Neural progenitor cell (in vitro differentiated cells): Measurements from ENCODE around the gene DOCK3. TPM values are rescaled to one million over a fixed set of nuclear protein-coding genes. Genes with fewer than 3 reads are reported as not detected.
"Not testable (repeated sequence)": the region's sequence is repeated elsewhere in the genome, so short reads cannot be mapped to it uniquely, and the experiment has no call there.

Experiments
- DNase-seq: peaks from one replicate; pipeline ENCODE4 v3.0.0-alpha.2; 2016; ENCODE audit warnings: low spot score
- H2AFZ ChIP-seq: fragments of 200-600 bp; sonication (generic); replicated peaks from 2 replicates; pipeline ENCODE4 v1.6.1; 2016; ENCODE audit warnings: antibody characterized with exemption
- H3F3A ChIP-seq: fragments of 200-600 bp; sonication (generic); 2 replicates; pipeline ENCODE4 v1.6.1; 2016; ENCODE audit warnings: antibody characterized with exemption, low read depth
- H3K27ac ChIP-seq: fragments of 200-600 bp; sonication (generic); 2 replicates; pipeline ENCODE4 v1.5.1; 2016; ENCODE audit warnings: mild to moderate bottlenecking
- H3K27me3 ChIP-seq: fragments of 200-600 bp; sonication (generic); 2 replicates; pipeline ENCODE4 v1.6.1; 2016; ENCODE audit warnings: mild to moderate bottlenecking, moderate library complexity
- H3K36me3 ChIP-seq: fragments of 200-600 bp; sonication (generic); 2 replicates; pipeline ENCODE4 v1.5.1; 2016
- H3K4me1 ChIP-seq: fragments of 200-600 bp; sonication (generic); 2 replicates; pipeline ENCODE4 v1.6.1; 2016; ENCODE audit warnings: mixed run types
- H3K4me2 ChIP-seq: fragments of 200-600 bp; sonication (generic); 2 replicates; pipeline ENCODE4 v1.6.1; 2016
- H3K4me3 ChIP-seq: fragments of 200-600 bp; sonication (generic); 2 replicates; pipeline ENCODE4 v1.5.1; 2016
- H3K79me2 ChIP-seq: fragments of 200-600 bp; sonication (generic); 2 replicates; pipeline ENCODE4 v1.6.1; 2016; ENCODE audit warnings: low read depth
- H3K9ac ChIP-seq: fragments of 200-600 bp; sonication (generic); 2 replicates; pipeline ENCODE4 v1.6.1; 2016
- H3K9me3 ChIP-seq: fragments of 200-600 bp; sonication (generic); 2 replicates; pipeline ENCODE4 v1.5.1; 2016; ENCODE audit warnings: low read depth
- H4K20me1 ChIP-seq: fragments of 200-600 bp; sonication (generic); 2 replicates; pipeline ENCODE4 v1.6.1; 2016; ENCODE audit warnings: low read depth
- H3K27ac Mint-ChIP-seq: 3 replicates; pipeline ENCODE4 v1.8.0; 2021; ENCODE audit warnings: mixed read lengths
- H3K27me3 Mint-ChIP-seq: 2 replicates; pipeline ENCODE4 v1.8.0; 2022; ENCODE audit warnings: low read depth, mild to moderate bottlenecking, inconsistent platforms, moderate library complexity, mixed read lengths; ENCODE audit not compliant: insufficient read depth
- H3K36me3 Mint-ChIP-seq: 3 replicates; pipeline ENCODE4 v1.8.0; 2021; ENCODE audit warnings: mixed read lengths
- H3K4me1 Mint-ChIP-seq: 3 replicates; pipeline ENCODE4 v1.8.0; 2021; ENCODE audit warnings: mixed read lengths
- H3K4me3 Mint-ChIP-seq: 3 replicates; pipeline ENCODE4 v1.8.0; 2021; ENCODE audit warnings: mild to moderate bottlenecking, moderate library complexity, mixed read lengths
- H3K9me3 Mint-ChIP-seq: 3 replicates; pipeline ENCODE4 v1.8.0; 2020; ENCODE audit warnings: mixed read lengths
- CTCF ChIP-seq: fragments of 200-600 bp; sonication (generic); IDR thresholded peaks from 2 replicates; pipeline ENCODE4 v1.5.1; 2017; ENCODE audit warnings: antibody characterized with exemption, mild to moderate bottlenecking
- EZH2 ChIP-seq: fragments of 200-600 bp; sonication (generic); IDR thresholded peaks from 2 replicates; pipeline ENCODE4 v1.6.1; 2017; ENCODE audit warnings: antibody characterized with exemption, mild to moderate bottlenecking, moderate library complexity
- EZH2phosphoT487 ChIP-seq: fragments of 200-600 bp; sonication (generic); IDR thresholded peaks from 2 replicates; pipeline ENCODE4 v1.6.1; 2017; ENCODE audit warnings: antibody characterized with exemption
- total RNA-seq: library from RNA; depleted of rRNA; stranded (reverse); fragments of >200 nt; gene quantifications from 2 replicates; pipeline ENCODE4 v1.2.3, GENCODE V29; 2015; ENCODE audit warnings: low replicate concordance

DOCK3 gene
- total RNA-seq, 1 donor from 2014 or later: 10.7 TPM

- peaks cover 29% of the 10 kb centered on the region for H3K9me3 Mint-ChIP-seq
- no peak overlapping the region for H3K9ac ChIP-seq
- H3K79me2 ChIP-seq: no peaks in the 10 kb centered on the region
- peaks cover 21% of the 10 kb centered on the region for H3K9me3 ChIP-seq
- no peaks in the 10 kb centered on the region for H3K4me1 Mint-ChIP-seq
- no peak overlapping the region for H3K4me3 ChIP-seq
- H3K36me3 ChIP-seq: peaks cover 10% of the 10 kb centered on the region
- H3K27me3 ChIP-seq: no peaks in the 10 kb centered on the region
- DNase-seq: no peak
- no peak overlapping the region for H2AFZ ChIP-seq
- H3K27ac ChIP-seq: no peak overlapping the region
- no peak overlapping the region for H3K4me2 ChIP-seq
- TF ChIP-seq EZH2: no peak
- TF ChIP-seq CTCF: no peak
- no peak for TF ChIP-seq EZH2phosphoT487
- no peak overlapping the region for H3K27ac Mint-ChIP-seq
- H3K4me3 Mint-ChIP-seq: no peak overlapping the region
- H4K20me1 ChIP-seq: no peaks in the 10 kb centered on the region
- H3F3A ChIP-seq: no peaks in the 10 kb centered on the region
- no peaks in the 10 kb centered on the region for H3K4me1 ChIP-seq
- peaks cover 18% of the 10 kb centered on the region for H3K36me3 Mint-ChIP-seq
- no peaks in the 10 kb centered on the region for H3K27me3 Mint-ChIP-seq
Measured at GRCh38 chr3:51083490-51083889, 408.8 kb downstream of the DOCK3 start.

GRCh38 chr3:51092141-51092540 is 417.4 kb downstream of the DOCK3 start:
- not testable (repeated sequence) for H2AFZ ChIP-seq, H3K4me3 Mint-ChIP-seq, H3K4me1 Mint-ChIP-seq, H4K20me1 ChIP-seq, H3K36me3 ChIP-seq, H3K27me3 ChIP-seq, H3K27ac ChIP-seq, H3K4me2 ChIP-seq, H3K27ac Mint-ChIP-seq, H3F3A ChIP-seq, H3K9ac ChIP-seq, H3K9me3 ChIP-seq, H3K4me3 ChIP-seq, H3K9me3 Mint-ChIP-seq, H3K79me2 ChIP-seq, H3K27me3 Mint-ChIP-seq
- peaks cover 12% of the 10 kb centered on the region for H3K36me3 Mint-ChIP-seq
- DNase-seq: peak; percentile 45
- peaks cover 10% of the 10 kb centered on the region for H3K4me1 ChIP-seq

GRCh38 chr3:51094838-51095237 is 420.1 kb downstream of the DOCK3 start:
- H3K79me2 ChIP-seq, H4K20me1 ChIP-seq, H3K36me3 ChIP-seq, H3K4me3 Mint-ChIP-seq, H3K9me3 ChIP-seq, H3K27ac ChIP-seq, H3K27me3 Mint-ChIP-seq, H3K4me2 ChIP-seq, H3K27me3 ChIP-seq, H3F3A ChIP-seq, H3K27ac Mint-ChIP-seq, DNase-seq, H3K9ac ChIP-seq, H2AFZ ChIP-seq, H3K9me3 Mint-ChIP-seq, H3K4me1 Mint-ChIP-seq, H3K4me3 ChIP-seq: not testable (repeated sequence)
- peaks cover 10% of the 10 kb centered on the region for H3K4me1 ChIP-seq
- H3K36me3 Mint-ChIP-seq: peaks cover 12% of the 10 kb centered on the region

DNA sequence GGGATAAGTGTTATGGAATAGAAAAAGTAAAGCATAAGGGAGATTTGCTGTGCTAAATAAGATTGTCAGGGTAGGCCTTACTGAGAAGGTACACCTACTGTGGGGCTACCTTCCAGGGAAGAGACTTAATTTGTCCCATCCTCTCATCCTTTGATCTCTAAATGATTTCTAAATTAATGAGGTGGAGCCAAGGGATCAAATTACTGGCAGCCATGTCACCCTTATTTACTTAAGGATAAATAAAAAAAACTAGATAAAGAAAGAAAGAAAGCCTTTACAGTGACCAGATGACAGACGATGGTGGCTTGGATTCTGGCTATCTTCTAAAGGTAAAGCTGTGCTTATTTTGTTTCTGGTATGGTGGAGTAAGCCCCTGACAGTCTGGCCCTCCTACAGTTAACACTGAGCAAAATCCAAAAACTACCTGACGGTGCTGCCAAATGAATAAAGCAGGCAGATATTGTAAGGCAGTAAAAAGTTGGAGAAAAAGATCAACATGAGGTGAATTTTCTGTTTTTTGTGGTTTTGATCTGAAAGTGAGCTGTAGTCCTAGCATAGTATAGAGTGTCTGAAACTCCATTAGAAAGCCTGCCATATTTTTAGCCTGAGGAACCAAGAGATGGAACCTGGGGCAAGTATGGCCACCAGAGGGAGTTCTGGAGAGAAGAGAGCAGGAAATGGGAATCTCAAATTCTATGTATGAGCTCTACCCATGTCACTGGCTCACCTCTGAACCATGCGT is 425.2 kb downstream of the DOCK3 start:
- Histone ChIP-seq H3K36me3 (no peaks in the 10 kb centered on the region), H3K27ac (no peak overlapping the region), H4K20me1 (no peaks in the 10 kb centered on the region), H3K4me3 (no peak overlapping the region), H3K4me1 (no peaks in the 10 kb centered on the region), H3K9ac (no peak overlapping the region), H3K9me3 (peaks cover 2% of the 10 kb centered on the region), H3K27me3 (no peaks in the 10 kb centered on the region), H3K79me2 (no peaks in the 10 kb centered on the region), H2AFZ (no peak overlapping the region), H3F3A (no peaks in the 10 kb centered on the region), H3K4me2 (no peak overlapping the region)
- no peaks in the 10 kb centered on the region for H3K9me3 Mint-ChIP-seq
- peaks cover 8% of the 10 kb centered on the region for H3K4me1 Mint-ChIP-seq
- DNase-seq: peak; percentile 71
- TF ChIP-seq EZH2phosphoT487: no peak
- peak; percentile 83 for TF ChIP-seq CTCF
- H3K36me3 Mint-ChIP-seq: peaks cover 5% of the 10 kb centered on the region
- H3K4me3 Mint-ChIP-seq: no peak overlapping the region
- H3K27me3 Mint-ChIP-seq: no peaks in the 10 kb centered on the region
- no peak overlapping the region for H3K27ac Mint-ChIP-seq
